Measurements from ENCODE around the gene CHRNA4.
"Not testable (repeated sequence)": the region's sequence is repeated elsewhere in the genome, so short reads cannot be mapped to it uniquely, and the experiment has no call there.

The CHRNA4 gene

GRCh38 chr20:63315731-63316491 is 45.2 kb downstream of the CHRNA4 start:
- DNase-seq = peak in 5 of 10 donors; percentile 4 to 62 (median 45)
- intact Hi-C loops (cut with DNase I) = no loop called here

GRCh38 chr20:63315240-63315689 is 45.9 kb downstream of the CHRNA4 start:
- peak in 3 of 10 donors; percentile 60 to 80 (median 73) for DNase-seq

GRCh38 chr20:63314566-63315239 is 46.4 kb downstream of the CHRNA4 start:
- DNase-seq = peak in 3 of 10 donors; percentile 45 to 62 (median 57)
- intact Hi-C loops (cut with DNase I) = no loop called here

More at GRCh38 chr20:63315240-63315689, 45.9 kb downstream of the CHRNA4 start:
- intact Hi-C loops (cut with DNase I) = no loop called here

- intact Hi-C loops (cut with DNase I) = no loop called here
- DNase-seq = peak in 3 of 10 donors; percentile 56 to 79 (median 64)
Measured at GRCh38 chr20:63314015-63314471, 47.1 kb downstream of the CHRNA4 start.

GRCh38 chr20:63313349-63314014 is 47.7 kb downstream of the CHRNA4 start:
- peak in 3 of 10 donors; percentile 69 to 87 (median 77) for DNase-seq
- intact Hi-C loops (cut with DNase I) = no loop called here

- intact Hi-C loops (cut with DNase I) = no loop called here
- peak in 5 of 10 donors; percentile 32 to 92 (median 84) for DNase-seq
Measured at GRCh38 chr20:63312690-63313348, 48.3 kb downstream of the CHRNA4 start.

GRCh38 chr20:63312273-63312672 is 48.9 kb downstream of the CHRNA4 start:
- peak in 2 of 10 donors; percentile 46 to 55 for DNase-seq

GRCh38 chr20:63311833-63312243 is 49.3 kb downstream of the CHRNA4 start:
- intact Hi-C loops (cut with DNase I) = no loop called here
- peak in 2 of 10 donors; percentile 57 to 70 for DNase-seq

More at GRCh38 chr20:63312273-63312672, 48.9 kb downstream of the CHRNA4 start:
- intact Hi-C loops (cut with DNase I) = no loop called here

GRCh38 chr20:63311186-63311832 is 49.8 kb downstream of the CHRNA4 start:
- peak in 3 of 10 donors; percentile 7 to 81 (median 76) for DNase-seq
- intact Hi-C loops (cut with DNase I) = no loop called here

GRCh38 chr20:63310265-63310991 is 50.7 kb downstream of the CHRNA4 start:
- DNase-seq = peak in 3 of 10 donors; percentile 3 to 85 (median 82)

GRCh38 chr20:63309261-63310071 is 51.7 kb downstream of the CHRNA4 start:
- intact Hi-C loops (cut with DNase I) = loop anchor here (1.0 kb wide), 1 partner anchor 72 kb away; no protein-coding TSS in a partner anchor
- peak in 9 of 10 donors; percentile 6 to 95 (median 62) for DNase-seq

More at GRCh38 chr20:63310265-63310991, 50.7 kb downstream of the CHRNA4 start:
- intact Hi-C loops (cut with DNase I) = no loop called here

GRCh38 chr20:63308218-63308911 is 52.8 kb downstream of the CHRNA4 start:
- DNase-seq = peak in 2 of 10 donors; percentile 58 to 83
- intact Hi-C loops (cut with DNase I) = no loop called here

- intact Hi-C loops (cut with DNase I) = no loop called here
- peak in 2 of 10 donors; percentile 74 to 75 for DNase-seq
Measured at GRCh38 chr20:63307538-63308217, 53.5 kb downstream of the CHRNA4 start.

GRCh38 chr20:63306673-63307537 is 54.2 kb downstream of the CHRNA4 start:
- intact Hi-C loops (cut with DNase I) = no loop called here
- peak in 2 of 10 donors; percentile 78 to 79 for DNase-seq

- intact Hi-C loops (cut with DNase I) = not testable (repeated sequence)
- peak in 2 of 10 donors; percentile 36 to 56 for DNase-seq
Measured at GRCh38 chr20:63305933-63306672, 55.0 kb downstream of the CHRNA4 start.
